CD14-positive monocyte (primary cell): ENCODE results near the gene NFATC1. TPM values are rescaled to one million over a fixed set of nuclear protein-coding genes. Genes with fewer than 3 reads are reported as not detected.
A peak's percentile ranks its signal among the peaks of the same experiment; 100 is the strongest.

Experiments used
- DNase-seq, 3 donors: peaks; one replicate each; pipeline ENCODE4 v3.0.0-alpha.2; 2011 to 2022
- H2AFZ ChIP-seq: 2 replicates; pipeline ENCODE4 v1.6.0; 2012; ENCODE audit warnings: mild to moderate bottlenecking, low read depth, low read length, inconsistent platforms; ENCODE audit not compliant: insufficient read depth, poor library complexity, severe bottlenecking
- H3K27ac ChIP-seq, 2 donors: 1 replicate in 1 of 2; 2 replicates in 1 of 2; pipeline ENCODE4 v1.5.1; 2012 to 2013; ENCODE audit warnings: low read length in 2 of 2, control low read depth in 1 of 2, inconsistent platforms in 1 of 2, low read depth in 1 of 2, mild to moderate bottlenecking in 1 of 2
- H3K27me3 ChIP-seq, 2 donors: one replicate each; pipeline versions ENCODE4 v1.6.0 to v1.6.1; 2011 to 2013; ENCODE audit warnings: low read length in 2 of 2; ENCODE audit not compliant: control insufficient read depth in 2 of 2, insufficient read depth in 2 of 2
- H3K36me3 ChIP-seq, 2 donors: replicated peaks in 1 of 2; 1 replicate in 1 of 2; 2 replicates in 1 of 2; pipeline versions ENCODE4 v1.5.1 to v1.6.1; 2012 to 2013; ENCODE audit warnings: low read length in 2 of 2, control low read depth in 1 of 2, inconsistent platforms in 1 of 2, mild to moderate bottlenecking in 1 of 2; ENCODE audit not compliant: insufficient read depth in 2 of 2, control insufficient read depth in 1 of 2
- H3K4me1 ChIP-seq, 2 donors: 1 replicate in 1 of 2; 2 replicates in 1 of 2; pipeline versions ENCODE4 v1.5.1 to v1.6.1; 2012 to 2013; ENCODE audit warnings: low read length in 2 of 2, control low read depth in 1 of 2, inconsistent platforms in 1 of 2, mild to moderate bottlenecking in 1 of 2, moderate library complexity in 1 of 2; ENCODE audit not compliant: insufficient read depth in 2 of 2, control insufficient read depth in 1 of 2
- H3K4me2 ChIP-seq: replicated peaks from 2 replicates; pipeline ENCODE3; 2012; ENCODE audit warnings: low read length, moderate library complexity, mild to moderate bottlenecking; ENCODE audit not compliant: poor library complexity, severe bottlenecking; ENCODE audit errors: extremely low read depth
- H3K4me3 ChIP-seq, 3 experiments: fragments of 200-600 bp in 1 of 3; sonication (generic) in 1 of 3; replicated peaks in 1 of 3; 1 replicate in 2 of 3; 2 replicates in 1 of 3; pipeline ENCODE4 v1.5.1; 2011 to 2013; ENCODE audit warnings: low read length in 3 of 3, mild to moderate bottlenecking in 3 of 3, control low read depth in 2 of 3, low read depth in 2 of 3, inconsistent platforms in 1 of 3, moderate library complexity in 1 of 3
- H3K79me2 ChIP-seq: 2 replicates; pipeline ENCODE4 v1.6.0; 2012; ENCODE audit warnings: mild to moderate bottlenecking, control low read depth, inconsistent platforms, low read length, moderate library complexity; ENCODE audit not compliant: insufficient read depth
- H3K9ac ChIP-seq: 2 replicates; pipeline ENCODE4 v1.6.0; 2017; ENCODE audit warnings: low read length, mild to moderate bottlenecking; ENCODE audit not compliant: insufficient read depth, poor library complexity, severe bottlenecking
- H3K9me3 ChIP-seq, 2 donors: replicated peaks in 1 of 2; 1 replicate in 1 of 2; 2 replicates in 1 of 2; pipeline versions ENCODE4 v1.5.1 to v1.6.1; 2012 to 2013; ENCODE audit warnings: low read length in 2 of 2, control low read depth in 1 of 2; ENCODE audit not compliant: control insufficient read depth in 1 of 2, insufficient read depth in 1 of 2
- H4K20me1 ChIP-seq: 2 replicates; pipeline ENCODE4 v1.6.0; 2012; ENCODE audit warnings: mild to moderate bottlenecking, low read length, control low read depth, moderate library complexity; ENCODE audit not compliant: insufficient read depth
- H3K27ac Mint-ChIP-seq, 7 donors: one replicate each; pipeline ENCODE4 v1.8.0; 2020; ENCODE audit warnings: mild to moderate bottlenecking in 7 of 7, mixed read lengths in 7 of 7, moderate library complexity in 6 of 7, inconsistent platforms in 2 of 7
- H3K27me3 Mint-ChIP-seq, 3 donors: one replicate each; pipeline ENCODE4 v1.8.0; 2021 to 2022; ENCODE audit warnings: low read depth in 3 of 3, mild to moderate bottlenecking in 3 of 3, mixed read lengths in 3 of 3, moderate library complexity in 3 of 3, inconsistent platforms in 1 of 3
- H3K36me3 Mint-ChIP-seq, 2 donors: one replicate each; pipeline ENCODE4 v1.8.0; 2020; ENCODE audit warnings: mixed read lengths in 2 of 2, inconsistent platforms in 1 of 2, mild to moderate bottlenecking in 1 of 2
- H3K4me1 Mint-ChIP-seq: one replicate; pipeline ENCODE4 v1.8.0; 2020; ENCODE audit warnings: mild to moderate bottlenecking, mixed read lengths
- H3K4me3 Mint-ChIP-seq, 2 donors: one replicate each; pipeline ENCODE4 v1.8.0; 2020; ENCODE audit warnings: mild to moderate bottlenecking in 2 of 2, mixed read lengths in 2 of 2, moderate library complexity in 1 of 2
- H3K9me3 Mint-ChIP-seq, 7 donors: one replicate each; pipeline ENCODE4 v1.8.0; 2020 to 2022; ENCODE audit warnings: mixed read lengths in 7 of 7, mild to moderate bottlenecking in 6 of 7, moderate library complexity in 6 of 7, inconsistent platforms in 2 of 7
- CTCF ChIP-seq: fragments of 200-600 bp; IDR thresholded peaks from one replicate; pipeline ENCODE4 v1.8.0; 2022; ENCODE audit warnings: antibody characterized with exemption, mild to moderate bottlenecking
- WGBS: methylation state at CpG from one replicate; pipeline ENCODE4 v1.1.5; 2013; ENCODE audit warnings: missing lambda C conversion rate; ENCODE audit not compliant: insufficient coverage; 5-methylcytosine and 5-hydroxymethylcytosine counted together
- intact Hi-C, 2 donors: fragments of 100-400 bp; cut with micrococcal nuclease; formaldehyde crosslinking; loops; one replicate each; pipeline versions ENCODE4 v1.15.0 to v1.15.1; 2023
- polyA plus RNA-seq, 3 donors: library from polyadenylated mRNA; depleted of rRNA in 1 of 3; unstranded in 2 of 3; stranded (reverse) in 1 of 3; fragments of 300-500 nt in 2 of 3; fragments of >200 nt in 1 of 3; fragmentation: Illumina TruSeq in 2 of 3; gene quantifications; 1 replicate in 2 of 3; 2 replicates in 1 of 3; pipeline ENCODE4 v1.2.3, GENCODE V29; 2012 to 2021

The NFATC1 gene
- polyA plus RNA-seq, 3 donors, result 7.8 to 10.7 (median 8.3) TPM

GRCh38 chr18:79380816-79381806 is 14.6 kb upstream of the NFATC1 start:
- Mint-ChIP-seq H3K27ac (no peak overlapping the region), H3K27me3 (peaks cover 0 to 5% (median 4%) of the 10 kb centered on the region in 3 donors), H3K9me3 (peaks cover 0 to 2% (median 0%) of the 10 kb centered on the region in 7 donors), H3K36me3 (peaks cover 22 to 38% of the 10 kb centered on the region in 2 donors), H3K4me1 (peaks cover 8% of the 10 kb centered on the region), H3K4me3 (no peak overlapping the region)
- no peak overlapping the region for H3K4me3 ChIP-seq
- no peak overlapping the region for H3K27ac ChIP-seq
- H3K9me3 ChIP-seq, result no peaks in the 10 kb centered on the region
- H4K20me1 ChIP-seq, result peaks cover 9% of the 10 kb centered on the region
- H3K4me1 ChIP-seq, result peaks cover 4% of the 10 kb centered on the region in 2 donors
- H2AFZ ChIP-seq, result no peak overlapping the region
- 70% methylated on average over 27 of the region's 30 CpGs for WGBS
- peak; percentile 87 for TF ChIP-seq CTCF
- no peaks in the 10 kb centered on the region for H3K27me3 ChIP-seq
- peaks cover 9 to 17% of the 10 kb centered on the region in 2 donors for H3K36me3 ChIP-seq
- no peak overlapping the region for H3K4me2 ChIP-seq
- no peak overlapping the region for H3K9ac ChIP-seq
- H3K79me2 ChIP-seq, result no peaks in the 10 kb centered on the region
- DNase-seq, result peak in 2 of 3 donors; percentile 49 to 50
- intact Hi-C loops, result loop anchor here in 1 of 2 donors (2.0 to 5.0 kb wide), 2 partner anchors 41 to 148 kb away; no protein-coding TSS in a partner anchor

- no peak overlapping the region for H3K27ac ChIP-seq
- Mint-ChIP-seq H3K4me3 (no peak overlapping the region), H3K4me1 (peaks cover 8% of the 10 kb centered on the region), H3K27ac (no peak overlapping the region), H3K9me3 (peaks cover 0 to 2% (median 0%) of the 10 kb centered on the region in 7 donors), H3K27me3 (peaks cover 0 to 11% (median 4%) of the 10 kb centered on the region in 3 donors), H3K36me3 (peaks cover 20 to 33% of the 10 kb centered on the region in 2 donors)
- no peak overlapping the region for H3K9ac ChIP-seq
- no peaks in the 10 kb centered on the region for H3K9me3 ChIP-seq
- H3K27me3 ChIP-seq, result peaks cover 0 to 2% of the 10 kb centered on the region in 2 donors
- H4K20me1 ChIP-seq, result peaks cover 9% of the 10 kb centered on the region
- 95% methylated on average over 14 of the region's 16 CpGs for WGBS
- no peak overlapping the region for H3K4me3 ChIP-seq
- peaks cover 4% of the 10 kb centered on the region in 2 donors for H3K4me1 ChIP-seq
- intact Hi-C loops, result loop anchor here in 1 of 2 donors (2.0 to 5.0 kb wide), 2 partner anchors 40 to 147 kb away; no protein-coding TSS in a partner anchor
- H2AFZ ChIP-seq, result no peak overlapping the region
- no peak for DNase-seq
- H3K79me2 ChIP-seq, result no peaks in the 10 kb centered on the region
- H3K4me2 ChIP-seq, result no peak overlapping the region
- TF ChIP-seq CTCF, result no peak
- H3K36me3 ChIP-seq, result peaks cover 9 to 17% of the 10 kb centered on the region in 2 donors
Measured at GRCh38 chr18:79381811-79382311, 13.9 kb upstream of the NFATC1 start.
